Suprapubic skin (tissue), 4 donors: ENCODE measurements around the gene ZDHHC11B. TPM values are rescaled to one million over a fixed set of nuclear protein-coding genes. Genes with fewer than 3 reads are reported as not detected.
"Not testable (repeated sequence)": the region's sequence is repeated elsewhere in the genome, so short reads cannot be mapped to it uniquely, and the experiment has no call there.

ENCODE experiments used
- DNase-seq, 2 donors: peaks; one replicate each; pipeline ENCODE4 v3.0.0-alpha.2; 2019; ENCODE audit warnings: low spot score in 2 of 2
- H3K27ac ChIP-seq: fragments of 200-600 bp; sonication (generic); one replicate; pipeline ENCODE4 v1.5.1; 2019
- H3K27me3 ChIP-seq: fragments of 200-600 bp; sonication (generic); one replicate; pipeline ENCODE4 v1.5.1; 2019
- H3K36me3 ChIP-seq: fragments of 200-600 bp; sonication (generic); one replicate; pipeline ENCODE4 v1.5.1; 2019
- H3K4me1 ChIP-seq: fragments of 200-600 bp; sonication (generic); one replicate; pipeline ENCODE4 v1.5.1; 2019
- H3K4me3 ChIP-seq: fragments of 200-600 bp; sonication (generic); one replicate; pipeline ENCODE4 v1.5.1; 2019; ENCODE audit warnings: mild to moderate bottlenecking
- H3K9me3 ChIP-seq: fragments of 200-600 bp; sonication (generic); one replicate; pipeline ENCODE4 v1.5.1; 2019
- CTCF ChIP-seq, 2 donors: fragments of 200-600 bp in 1 of 2; fragments of 450-650 bp in 1 of 2; sonication (generic) in 1 of 2; IDR thresholded peaks; one replicate each; pipeline ENCODE4 v1.5.1; 2016 to 2019; ENCODE audit warnings: antibody characterized with exemption in 2 of 2, mild to moderate bottlenecking in 1 of 2, moderate library complexity in 1 of 2
- EP300 ChIP-seq: sonication (generic); formaldehyde crosslinking; IDR thresholded peaks from one replicate; pipeline ENCODE4 v1.6.1; 2017; ENCODE audit warnings: antibody characterized with exemption
- POLR2A ChIP-seq, 2 donors: fragments of 450-650 bp; IDR thresholded peaks; one replicate each; pipeline ENCODE4 v1.6.1; 2017; ENCODE audit warnings: antibody characterized with exemption in 2 of 2, mild to moderate bottlenecking in 2 of 2, moderate library complexity in 2 of 2
- POLR2AphosphoS5 ChIP-seq, 3 donors: sonication (generic); formaldehyde crosslinking; IDR thresholded peaks; one replicate each; pipeline ENCODE4 v1.6.1; 2017; ENCODE audit warnings: antibody characterized with exemption in 3 of 3
- WGBS: methylation state at CpG from one replicate; pipeline ENCODE4 v1.1.5; 2018; 5-methylcytosine and 5-hydroxymethylcytosine counted together
- total RNA-seq, 4 donors: library from RNA; depleted of rRNA; stranded (reverse); fragments of >200 nt; gene quantifications; one replicate each; pipeline ENCODE4 v1.1.0, GENCODE V29; 2016

ZDHHC11B gene
- total RNA-seq, 4 donors from 2014 or later = 9.3 to 35.2 (median 19.4) TPM

- not testable (repeated sequence) for H3K4me1 ChIP-seq, H3K27ac ChIP-seq, DNase-seq, H3K27me3 ChIP-seq, H3K4me3 ChIP-seq, H3K36me3 ChIP-seq, H3K9me3 ChIP-seq
- WGBS = no CpG with 5 or more reads among the region's 1 CpG
Observed at GRCh38 chr5:734145-734544, 50.4 kb downstream of the ZDHHC11B start.

GRCh38 chr5:732754-733454 lies 51.6 kb downstream of the ZDHHC11B start:
- not testable (repeated sequence) for H3K9me3 ChIP-seq, H3K27me3 ChIP-seq, H3K27ac ChIP-seq, DNase-seq, H3K4me3 ChIP-seq, H3K4me1 ChIP-seq, H3K36me3 ChIP-seq
- 94% methylated on average over 10 of the region's 10 CpGs for WGBS

GRCh38 chr5:729225-729624 lies 55.3 kb downstream of the ZDHHC11B start:
- not testable (repeated sequence) for H3K4me1 ChIP-seq, H3K36me3 ChIP-seq, H3K27ac ChIP-seq, H3K9me3 ChIP-seq, H3K27me3 ChIP-seq, DNase-seq, H3K4me3 ChIP-seq
- WGBS = 73% methylated on average over 4 of the region's 7 CpGs

- H3K36me3 ChIP-seq, H3K27ac ChIP-seq, H3K27me3 ChIP-seq, H3K4me3 ChIP-seq, H3K4me1 ChIP-seq, H3K9me3 ChIP-seq, DNase-seq: not testable (repeated sequence)
- WGBS = 96% methylated on average over 4 of the region's 9 CpGs
Observed at GRCh38 chr5:727087-727486, 57.4 kb downstream of the ZDHHC11B start.

- H3K9me3 ChIP-seq, H3K4me1 ChIP-seq, DNase-seq, H3K27me3 ChIP-seq, H3K4me3 ChIP-seq, H3K27ac ChIP-seq, H3K36me3 ChIP-seq: not testable (repeated sequence)
- WGBS = 77% methylated on average over 2 of the region's 6 CpGs
Observed at GRCh38 chr5:723865-724264, 60.7 kb downstream of the ZDHHC11B start.

- H3K27me3 ChIP-seq, H3K36me3 ChIP-seq, H3K27ac ChIP-seq, H3K4me1 ChIP-seq, H3K9me3 ChIP-seq, H3K4me3 ChIP-seq, DNase-seq: not testable (repeated sequence)
- WGBS = no CpG with 5 or more reads among the region's 4 CpGs
Observed at GRCh38 chr5:723309-723708, 61.2 kb downstream of the ZDHHC11B start.

- not testable (repeated sequence) for H3K27me3 ChIP-seq, H3K4me1 ChIP-seq, H3K9me3 ChIP-seq, H3K4me3 ChIP-seq, H3K27ac ChIP-seq, DNase-seq, H3K36me3 ChIP-seq
- 94% methylated on average over 1 of the region's 1 CpG for whole genome bisulfite sequencing
Observed at GRCh38 chr5:719379-719778, 65.2 kb downstream of the ZDHHC11B start.

GRCh38 chr5:717143-717542 lies 67.4 kb downstream of the ZDHHC11B start:
- Histone ChIP-seq H3K36me3 (no peaks in the 10 kb centered on the region), H3K27me3 (no peaks in the 10 kb centered on the region), H3K27ac (no peak overlapping the region), H3K4me3 (no peak overlapping the region), H3K9me3 (no peaks in the 10 kb centered on the region), H3K4me1 (no peaks in the 10 kb centered on the region)
- TF ChIP-seq POLR2A (IDR thresholded peaks at IDR 0.05) (no peak), CTCF (IDR thresholded peaks at IDR 0.05) (no peak), EP300 (no peak), POLR2AphosphoS5 (IDR thresholded peaks at IDR 0.05) (no peak)
- no peak for DNase-seq
- WGBS = 47% methylated on average over 7 of the region's 7 CpGs

- H3K27me3 ChIP-seq, H3K27ac ChIP-seq, H3K4me3 ChIP-seq, DNase-seq, H3K36me3 ChIP-seq, H3K9me3 ChIP-seq, H3K4me1 ChIP-seq: not testable (repeated sequence)
- WGBS = 37% methylated on average over 4 of the region's 4 CpGs
Observed at GRCh38 chr5:716740-717139, 67.8 kb downstream of the ZDHHC11B start.

GRCh38 chr5:715636-716035 lies 68.9 kb downstream of the ZDHHC11B start:
- H3K27me3 ChIP-seq, H3K9me3 ChIP-seq, H3K4me1 ChIP-seq, H3K27ac ChIP-seq, H3K4me3 ChIP-seq, DNase-seq, H3K36me3 ChIP-seq: not testable (repeated sequence)
- WGBS = 95% methylated on average over 4 of the region's 4 CpGs

GRCh38 chr5:714215-715118 lies 70.1 kb downstream of the ZDHHC11B start:
- 60% methylated on average over 6 of the region's 8 CpGs for WGBS
- H3K36me3 ChIP-seq, H3K27me3 ChIP-seq, H3K27ac ChIP-seq, H3K9me3 ChIP-seq, H3K4me1 ChIP-seq, H3K4me3 ChIP-seq, DNase-seq: not testable (repeated sequence)

- not testable (repeated sequence) for H3K27ac ChIP-seq, H3K4me3 ChIP-seq, H3K36me3 ChIP-seq, DNase-seq, H3K9me3 ChIP-seq, H3K4me1 ChIP-seq, H3K27me3 ChIP-seq
- 85% methylated on average over 3 of the region's 3 CpGs for WGBS
Observed at GRCh38 chr5:713686-714085, 70.8 kb downstream of the ZDHHC11B start.
